ENCODE measurements around the gene SULT1A1. TPM values are rescaled to one million over a fixed set of nuclear protein-coding genes. Genes with fewer than 3 reads are reported as not detected.
"Not testable (repeated sequence)": the region's sequence is repeated elsewhere in the genome, so short reads cannot be mapped to it uniquely, and the experiment has no call there.

Gene SULT1A1
- total RNA-seq, 2 experiments from 2014 or later, result 8.7 to 10.0 TPM

- ChIA-PET CTCF (interaction anchor here (0.6 kb wide), 1 partner anchor 1946 kb away, joined by 6 read pairs; no protein-coding TSS in a partner anchor), POLR2A (interaction anchor here (0.6 kb wide), 1 partner anchor 55 kb away, joined by 5 read pairs; no protein-coding TSS in a partner anchor)
Observed at GRCh38 chr16:28610595-28611191, 849 bp upstream of the SULT1A1 start.

GRCh38 chr16:28608867-28609596 lies 812 bp downstream of the SULT1A1 start:
- POLR2A ChIA-PET, CTCF ChIA-PET: not testable (repeated sequence)

- POLR2A ChIA-PET, CTCF ChIA-PET: not testable (repeated sequence)
Observed at GRCh38 chr16:28608496-28608808, 1.4 kb downstream of the SULT1A1 start.

- CTCF ChIA-PET, POLR2A ChIA-PET: not testable (repeated sequence)
Observed at GRCh38 chr16:28607681-28608495, 2.0 kb downstream of the SULT1A1 start.

- ChIA-PET CTCF (no interaction called here), POLR2A (no interaction called here)
Observed at GRCh38 chr16:28607116-28607623, 2.7 kb downstream of the SULT1A1 start.

GRCh38 chr16:28606291-28607115 lies 3.3 kb downstream of the SULT1A1 start:
- POLR2A ChIA-PET, result no interaction called here
- CTCF ChIA-PET, result no interaction called here

- POLR2A ChIA-PET, result no interaction called here
- CTCF ChIA-PET, result no interaction called here
Observed at GRCh38 chr16:28604186-28604565, 5.7 kb downstream of the SULT1A1 start.

- ChIA-PET POLR2A (no interaction called here), CTCF (no interaction called here)
Observed at GRCh38 chr16:28603381-28604185, 6.3 kb downstream of the SULT1A1 start.

GRCh38 chr16:28602529-28602928 lies 7.3 kb downstream of the SULT1A1 start:
- CTCF ChIA-PET, result no interaction called here
- POLR2A ChIA-PET, result no interaction called here

GRCh38 chr16:28602062-28602461 lies 7.8 kb downstream of the SULT1A1 start:
- POLR2A ChIA-PET, result not testable (repeated sequence)

GRCh38 chr16:28601589-28601988 lies 8.3 kb downstream of the SULT1A1 start:
- POLR2A ChIA-PET, CTCF ChIA-PET: not testable (repeated sequence)

More at GRCh38 chr16:28602062-28602461, 7.8 kb downstream of the SULT1A1 start:
- CTCF ChIA-PET, result not testable (repeated sequence)

- POLR2A ChIA-PET, CTCF ChIA-PET: not testable (repeated sequence)
Observed at GRCh38 chr16:28600965-28601364, 8.9 kb downstream of the SULT1A1 start.

- POLR2A ChIA-PET, CTCF ChIA-PET: not testable (repeated sequence)
Observed at GRCh38 chr16:28599377-28600285, 10.2 kb downstream of the SULT1A1 start.

- ChIA-PET CTCF (no interaction called here), POLR2A (no interaction called here)
Observed at GRCh38 chr16:28597692-28598261, 12.1 kb downstream of the SULT1A1 start.

- CTCF ChIA-PET, result no interaction called here
- POLR2A ChIA-PET, result no interaction called here
Observed at GRCh38 chr16:28596840-28597691, 12.8 kb downstream of the SULT1A1 start, which contains the start of gene SULT1A2. SULT1A2 (minus strand) TSS chr16:28597050; CDS start chr16:28595930, 1,120 bp downstream.

- CTCF ChIA-PET, result no interaction called here
- POLR2A ChIA-PET, result no interaction called here
Observed at GRCh38 chr16:28596115-28596630, 13.7 kb downstream of the SULT1A1 start.

GRCh38 chr16:28595451-28595850 lies 14.4 kb downstream of the SULT1A1 start:
- CTCF ChIA-PET, POLR2A ChIA-PET: not testable (repeated sequence)

Measured in activated CD8-positive, alpha-beta memory T cell treated with anti-CD3 and anti-CD28 coated beads for 36 hours (primary cell).